BE2C (cell line): ENCODE data around the gene DNAH14.
"Not testable (repeated sequence)": the region's sequence is repeated elsewhere in the genome, so short reads cannot be mapped to it uniquely, and the experiment has no call there.

Experiments
- DNase-seq: peaks from one replicate; pipeline ENCODE4 v3.0.0-alpha.2; 2020
- H3K27me3 ChIP-seq: fragments of 250-450 bp; sonication (Bioruptor Pico); 2 replicates; pipeline ENCODE4 v1.5.1; 2020; ENCODE audit warnings: mild to moderate bottlenecking
- H3K36me3 ChIP-seq: fragments of 250-450 bp; sonication (Bioruptor Pico); 2 replicates; pipeline ENCODE4 v1.5.1; 2020; ENCODE audit warnings: mild to moderate bottlenecking
- H3K4me1 ChIP-seq: fragments of 250-450 bp; sonication (Bioruptor Pico); 2 replicates; pipeline ENCODE4 v1.5.1; 2020
- H3K4me3 ChIP-seq: 2 replicates; pipeline ENCODE4 v1.5.1; 2011; ENCODE audit warnings: low read depth, low read length
- H3K9me3 ChIP-seq: fragments of 250-450 bp; sonication (Bioruptor Pico); 2 replicates; pipeline ENCODE4 v1.5.1; 2020
- CTCF ChIP-seq: IDR thresholded peaks from 2 replicates; pipeline ENCODE4 v1.5.1; 2012; ENCODE audit warnings: mild to moderate bottlenecking, low read depth, low read length

DNAH14 gene

GRCh38 chr1:224884361-224884801 lies 45.1 kb upstream of the DNAH14 start:
- no peak for DNase-seq
- Histone ChIP-seq H3K4me1 (no peaks in the 10 kb centered on the region), H3K27me3 (no peaks in the 10 kb centered on the region; the same call in 1 of the 2 replicates), H3K36me3 (no peaks in the 10 kb centered on the region), H3K4me3 (no peak overlapping the region), H3K9me3 (no peaks in the 10 kb centered on the region; the same call in 1 of the 2 replicates)
- no peak for TF ChIP-seq CTCF

- not testable (repeated sequence) for H3K4me1 ChIP-seq, H3K36me3 ChIP-seq, DNase-seq, H3K9me3 ChIP-seq, H3K27me3 ChIP-seq, H3K4me3 ChIP-seq
Measured at GRCh38 chr1:224885376-224885775, 44.1 kb upstream of the DNAH14 start.

GRCh38 chr1:224894915-224895314 lies 34.6 kb upstream of the DNAH14 start:
- Histone ChIP-seq H3K4me3 (no peak overlapping the region), H3K36me3 (no peaks in the 10 kb centered on the region), H3K9me3 (no peaks in the 10 kb centered on the region), H3K27me3 (no peaks in the 10 kb centered on the region), H3K4me1 (no peaks in the 10 kb centered on the region; the same call in none of the 2 replicates)
- no peak for DNase-seq
- peak; percentile 36; the same call in 1 of the 2 replicates for TF ChIP-seq CTCF

- H3K4me3 ChIP-seq = no peak overlapping the region
- DNase-seq = no peak
- no peaks in the 10 kb centered on the region for H3K9me3 ChIP-seq
- H3K36me3 ChIP-seq = no peaks in the 10 kb centered on the region
- no peak for TF ChIP-seq CTCF
- no peaks in the 10 kb centered on the region for H3K27me3 ChIP-seq
- H3K4me1 ChIP-seq = peaks cover 3% of the 10 kb centered on the region
Measured at GRCh38 chr1:224896130-224896781, 33.2 kb upstream of the DNAH14 start.

- DNase-seq = no peak
- Histone ChIP-seq H3K4me3 (no peak overlapping the region), H3K27me3 (no peaks in the 10 kb centered on the region), H3K4me1 (peaks cover 9% of the 10 kb centered on the region), H3K36me3 (no peaks in the 10 kb centered on the region), H3K9me3 (no peaks in the 10 kb centered on the region)
- TF ChIP-seq CTCF = no peak
Measured at GRCh38 chr1:224897529-224898327, 31.7 kb upstream of the DNAH14 start.

GRCh38 chr1:224898937-224899336 lies 30.5 kb upstream of the DNAH14 start:
- H3K36me3 ChIP-seq = no peaks in the 10 kb centered on the region
- H3K27me3 ChIP-seq = no peaks in the 10 kb centered on the region
- H3K4me3 ChIP-seq = no peak overlapping the region
- peaks cover 9% of the 10 kb centered on the region for H3K4me1 ChIP-seq
- no peaks in the 10 kb centered on the region for H3K9me3 ChIP-seq
- no peak for DNase-seq
- no peak for TF ChIP-seq CTCF
